K562 (cell line): ENCODE data around the gene SH2D4B. TPM values are rescaled to one million over a fixed set of nuclear protein-coding genes. Genes with fewer than 3 reads are reported as not detected.

Experiments used
- ATAC-seq: fragments of 200-7000 bp; cut with Tn5 transposase; 3 replicates; pipeline ENCODE4 v1.9.1; 2020; ENCODE audit warnings: moderate library complexity
- BruUV-seq: library from RNA; stranded (reverse); fragments of 400-500 nt; replicated peaks from 2 replicates; lab custom pipeline; 2021; lab: Mats Ljungman, UMichigan
- CTCF ChIA-PET: fragments of 300-600 bp; formaldehyde crosslinking; extraction: SDS; loops from one replicate; lab custom pipeline; 2021; ENCODE audit warnings: low intra/inter-chr PET ratio; lab: Yijun Ruan, JAX
- POLR2A ChIA-PET: fragments of 300-600, 350-650 bp; sonication (Branson Sonifier 250); formaldehyde crosslinking; extraction: SDS; loops from one replicate; lab custom pipeline; 2021; ENCODE audit warnings: antibody characterized with exemption, inconsistent platforms; lab: Yijun Ruan, JAX
- DNase-seq, 4 experiments: peaks; one replicate each; pipeline versions ENCODE4 v3.0.0 to v3.0.0-alpha.2; 2011 to 2018; ENCODE audit warnings: low spot score in 3 of 4, mixed read lengths in 3 of 4; ENCODE audit errors: extremely low read depth in 1 of 4
- FAIRE-seq: peaks from 2 replicates; lab custom pipeline; 2011; peaks lifted over from hg19 to GRCh38; lab: Jason Lieb, UNC
- H2AFZ ChIP-seq: 2 replicates; pipeline ENCODE4 v1.6.0; 2011; ENCODE audit warnings: low read depth, low read length, control low read depth, inconsistent platforms
- H3K27ac ChIP-seq: fragments of 200-600 bp; 3 replicates; pipeline ENCODE4 v1.8.0; 2011; ENCODE audit warnings: low read depth, mild to moderate bottlenecking, control low read depth, inconsistent platforms, low read length, moderate library complexity, mixed read lengths; ENCODE audit errors: extremely low read depth
- H3K27me3 ChIP-seq, 2 experiments: fragments of 300-600 bp in 1 of 2; 2 replicates in 1 of 2; 3 replicates in 1 of 2; pipeline versions ENCODE4 v1.6.0 to v1.8.0; 2011; ENCODE audit warnings: inconsistent platforms in 2 of 2, low read length in 2 of 2, mild to moderate bottlenecking in 1 of 2, mixed read lengths in 1 of 2, moderate library complexity in 1 of 2; ENCODE audit not compliant: control insufficient read depth in 2 of 2, insufficient read depth in 2 of 2
- H3K36me3 ChIP-seq: fragments of 300-600 bp; 3 replicates; pipeline ENCODE4 v1.8.0; 2011; ENCODE audit warnings: mild to moderate bottlenecking, low read length, inconsistent platforms; ENCODE audit not compliant: control insufficient read depth, insufficient read depth
- H3K4me1 ChIP-seq, 2 experiments: fragments of 200-600 bp in 1 of 2; replicated peaks in 1 of 2; 2 replicates in 1 of 2; 3 replicates in 1 of 2; pipeline versions ENCODE4 v1.5.1 to v1.8.0; 2011; ENCODE audit warnings: inconsistent platforms in 2 of 2, low read length in 2 of 2, mild to moderate bottlenecking in 1 of 2, mixed read lengths in 1 of 2, moderate library complexity in 1 of 2; ENCODE audit not compliant: control insufficient read depth in 2 of 2, insufficient read depth in 2 of 2
- H3K4me2 ChIP-seq: 2 replicates; pipeline ENCODE4 v1.6.1; 2011; ENCODE audit warnings: low read length, control low read depth, inconsistent platforms, mixed read lengths; ENCODE audit not compliant: insufficient read depth
- H3K4me3 ChIP-seq: fragments of 200-600 bp; sonication (generic), shearing (Covaris generic); 2 replicates; pipeline ENCODE4 v1.5.1; 2016; ENCODE audit warnings: control low read depth, inconsistent platforms
- H3K79me2 ChIP-seq: fragments of 200-600 bp; 3 replicates; pipeline ENCODE4 v1.8.0; 2011; ENCODE audit warnings: low read length, inconsistent platforms; ENCODE audit not compliant: control insufficient read depth, insufficient read depth
- H3K9ac ChIP-seq, 2 experiments: 2 replicates each; pipeline versions ENCODE4 v1.6.0 to v1.6.1; 2011; ENCODE audit warnings: low read depth in 2 of 2, low read length in 2 of 2, control low read depth in 1 of 2, inconsistent platforms in 1 of 2, mild to moderate bottlenecking in 1 of 2, mixed read lengths in 1 of 2; ENCODE audit not compliant: insufficient read depth in 1 of 2
- H3K9me1 ChIP-seq: one replicate; pipeline ENCODE4 v1.6.0; 2011; ENCODE audit warnings: inconsistent platforms, mild to moderate bottlenecking, low read length, moderate library complexity; ENCODE audit not compliant: control insufficient read depth, insufficient read depth
- H3K9me3 ChIP-seq: replicated peaks from 2 replicates; pipeline ENCODE4 v1.5.1; 2011; ENCODE audit warnings: low read depth, low read length, inconsistent platforms; ENCODE audit not compliant: control insufficient read depth, insufficient read depth
- H4K20me1 ChIP-seq: replicated peaks from 2 replicates; pipeline ENCODE4 v1.6.1; 2011; ENCODE audit warnings: low read length, inconsistent platforms, mixed read lengths; ENCODE audit not compliant: control insufficient read depth, insufficient read depth
- ATF6 ChIP-seq: sonication (generic); formaldehyde crosslinking; IDR thresholded peaks from 2 replicates; pipeline ENCODE4 v1.4.0; 2020; ENCODE audit warnings: mild to moderate bottlenecking, missing genetic modification reagents
- CCAR2 ChIP-seq: fragments of 200-400 bp; formaldehyde crosslinking; IDR thresholded peaks from 2 replicates; pipeline ENCODE4 v1.6.1; 2017; ENCODE audit warnings: mild to moderate bottlenecking, low read depth, low read length
- HIVEP1 ChIP-seq: fragments of 250-450 bp; sonication (Bioruptor Pico); IDR thresholded peaks from 2 replicates; pipeline ENCODE4 v1.4.0; 2020; ENCODE audit warnings: mild to moderate bottlenecking
- LEF1 ChIP-seq: fragments of 450-650 bp; IDR thresholded peaks from 2 replicates; pipeline ENCODE4 v1.6.1; 2016; ENCODE audit warnings: mild to moderate bottlenecking
- PHB2 ChIP-seq: fragments of 450-650 bp; IDR thresholded peaks from 2 replicates; pipeline ENCODE4 v1.6.1; 2017; ENCODE audit warnings: low read depth
- RFX7 ChIP-seq: fragments of 250-450 bp; sonication (Bioruptor Pico); IDR thresholded peaks from 2 replicates; pipeline ENCODE4 v1.5.1; 2021; ENCODE audit warnings: mild to moderate bottlenecking
- SIRT6 ChIP-seq: IDR thresholded peaks from one replicate; pipeline ENCODE4 v1.6.1; 2012; ENCODE audit warnings: low read depth, mild to moderate bottlenecking, control low read depth, inconsistent platforms, low read length, moderate library complexity
- ZNF584 ChIP-seq: fragments of 200-800 bp; sonication (Bioruptor generic); IDR thresholded peaks from 2 replicates; pipeline ENCODE4 v1.6.1; 2016; ENCODE audit warnings: low read depth, mild to moderate bottlenecking, missing genetic modification characterization, missing compliant biosample characterization
- WGBS: fragments of 100-300 bp; shearing (Covaris generic); methylation state at CpG from one replicate; pipeline ENCODE4 v1.1.6; 2016; ENCODE audit warnings: low coverage, mixed read lengths; ENCODE audit not compliant: insufficient coverage; ENCODE audit errors: missing lambda C conversion rate; 5-methylcytosine and 5-hydroxymethylcytosine counted together
- in situ Hi-C: fragments of 300-500 bp; cut with MboI; formaldehyde crosslinking; loops from 4 replicates; pipeline ENCODE4 v1.15.0; 2018; ENCODE audit warnings: inconsistent platforms, mixed read lengths
- intact Hi-C: fragments of 100-400 bp; cut with micrococcal nuclease; formaldehyde crosslinking; loops from 2 replicates; pipeline ENCODE4 v1.14.2; 2022
- polyA plus RNA-seq, 8 experiments: library from polyadenylated mRNA; depleted of rRNA in 4 of 8; stranded (reverse) in 5 of 8; unstranded in 3 of 8; fragments of >200 nt; fragmentation: Nextera tagmentation in 2 of 8; fragmentation: Illumina TruSeq in 1 of 8; extraction: Ambion mirVana in 2 of 8; extraction: Trizol in 1 of 8; gene quantifications; 2 replicates each; pipeline versions ENCODE4 v1.2.1 to v1.2.3, GENCODE V29; 2011 to 2014; ENCODE audit warnings: inconsistent platforms in 1 of 8, missing spikeins in 1 of 8
- total RNA-seq, 7 experiments: library from RNA; depleted of rRNA in 6 of 7; stranded (reverse); fragments of >200 nt in 6 of 7; fragmentation: Illumina TruSeq in 2 of 7; extraction: Trizol in 2 of 7; gene quantifications; 2 replicates each; pipeline versions ENCODE4 v1.2.1 to v1.2.3, GENCODE V29; 2011 to 2021; ENCODE audit warnings: low replicate concordance in 1 of 7

Gene SH2D4B
- total and polyA plus RNA-seq, 9 of the 15 experiments (the other 6 are each of a cell fraction or from before 2014, with no cell fraction given) = 0.03 to 0.14 (median 0.04) TPM; not detected in 4

GRCh38 chr10:80603516-80603915 lies 65.8 kb downstream of the SH2D4B start:
- intact Hi-C loops = no loop called here
- in situ Hi-C loops = no loop called here
- no peak overlapping the region for H3K9ac ChIP-seq

More at GRCh38 chr10:80603516-80603915, 65.8 kb downstream of the SH2D4B start:
- Histone ChIP-seq H3K79me2 (no peaks in the 10 kb centered on the region), H3K4me3 (no peak overlapping the region), H3K27me3 (peaks cover 16 to 49% of the 10 kb centered on the region in 2 experiments; a peak in 4 of 5 replicates), H3K4me2 (no peak overlapping the region), H4K20me1 (0 out of 2 replicates have a peak, but pooled peaks cover under 1% of the 10 kb centered on the region), H3K36me3 (no peaks in the 10 kb centered on the region), H3K4me1 (peaks cover 0 to 4% of the 10 kb centered on the region in 2 experiments; a peak in 2 of 5 replicates), H3K9me1 (no peaks in the 10 kb centered on the region), H3K27ac (no peak overlapping the region), H3K9me3 (no peaks in the 10 kb centered on the region), H2AFZ (no peak overlapping the region)
- TF ChIP-seq SIRT6 (no peak), PHB2 (no peak), ZNF584 (no peak), RFX7 (no peak), LEF1 (no peak), HIVEP1 (CRISPR knock-in tag) (no peak), CCAR2 (no peak), ATF6 (no peak)
- DNase-seq = no peak
- ChIA-PET CTCF (no interaction called here), POLR2A (interaction anchor here (1.4 kb wide), 1 partner anchor 18 kb away, joined by 3 read pairs; no protein-coding TSS in a partner anchor)
- BruUV-seq = no TSS peak
- 2% methylated on average over 27 of the region's 27 CpGs for WGBS
- FAIRE-seq = no peak
- ATAC-seq = no peak
